Left cardiac atrium (tissue), 4 donors: ENCODE results near the gene LOXHD1. TPM values are rescaled to one million over a fixed set of nuclear protein-coding genes. Genes with fewer than 3 reads are reported as not detected.

Experiments used
- ATAC-seq, 2 donors: fragments of 200-7000 bp; cut with Tn5 transposase; one replicate each; pipeline ENCODE4 v1.9.1; 2020; ENCODE audit warnings: mild to moderate bottlenecking in 2 of 2, moderate library complexity in 2 of 2
- DNase-seq: peaks from one replicate; pipeline ENCODE4 v3.0.0-alpha.2; 2020
- intact Hi-C, 2 donors: fragments of 100-400 bp; cut with DNase I; formaldehyde crosslinking; loops; one replicate each; pipeline versions ENCODE4 v1.14.1 to v1.15.1; 2022 to 2023
- total RNA-seq, 2 donors: library from RNA; stranded (reverse); fragmentation: NEBNext Ultra II Directional; extraction: Animal tissue kit (Norgen Biotek cat#: 25700); gene quantifications; one replicate each; pipeline ENCODE4 v1.2.1, GENCODE V29; 2021
- donor health status: DM: no; HTN: yes; CAD: no.
- donor health status: DM: no; HTN: yes; CAD: no; lungs with severe emphysema.
- donor health status: DM: yes; HTN: yes; CAD: no.
- donor health status: Dilated cardiomyopathy.

LOXHD1 gene
- total RNA-seq, 2 donors from 2014 or later, result 0.24 to 0.59 TPM

DNA sequence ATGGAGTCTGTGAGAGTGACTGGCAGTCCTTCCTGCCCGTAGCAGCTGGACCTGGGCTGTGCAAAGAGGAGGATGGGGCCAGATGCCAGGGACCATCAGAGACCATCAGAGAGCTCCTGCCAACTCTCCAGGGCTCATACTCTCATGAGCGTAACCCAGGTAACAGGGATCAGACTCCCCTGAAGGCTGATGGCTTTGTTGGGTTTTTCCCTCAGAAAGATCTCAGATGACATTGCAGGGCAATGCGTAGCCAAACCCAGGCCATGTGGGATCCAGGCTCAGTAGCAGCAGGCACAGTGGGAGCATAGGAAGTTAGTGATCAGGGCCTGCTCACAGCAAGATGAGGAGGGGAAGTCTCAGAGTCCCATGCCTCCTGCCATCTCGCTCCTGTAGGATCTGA lies 218.0 kb downstream of the LOXHD1 start:
- intact Hi-C loops, result no loop called here
- no peak for ATAC-seq
- no peak for DNase-seq

DNA sequence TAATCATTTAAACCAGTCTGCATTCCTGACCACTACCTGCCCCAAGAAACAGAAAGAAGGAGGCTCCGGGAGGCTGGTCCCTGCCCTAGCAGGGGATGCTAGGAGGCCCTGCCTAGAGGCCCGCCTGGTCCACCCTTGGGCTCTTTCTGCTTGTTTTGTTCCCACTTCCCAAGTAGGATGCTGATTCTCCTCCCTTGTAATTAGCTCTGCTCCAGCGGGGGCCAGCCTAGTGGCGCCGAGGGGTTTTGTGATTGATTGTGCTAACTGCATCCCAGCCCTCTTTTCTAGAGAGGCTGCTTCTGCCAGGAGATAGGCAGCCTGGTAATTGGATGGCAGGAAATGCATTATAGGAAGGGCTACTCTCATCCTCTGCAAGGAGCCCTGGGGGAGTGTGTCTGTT lies 220.0 kb downstream of the LOXHD1 start:
- DNase-seq, result no peak
- intact Hi-C loops, result no loop called here
- ATAC-seq, result no peak

DNA sequence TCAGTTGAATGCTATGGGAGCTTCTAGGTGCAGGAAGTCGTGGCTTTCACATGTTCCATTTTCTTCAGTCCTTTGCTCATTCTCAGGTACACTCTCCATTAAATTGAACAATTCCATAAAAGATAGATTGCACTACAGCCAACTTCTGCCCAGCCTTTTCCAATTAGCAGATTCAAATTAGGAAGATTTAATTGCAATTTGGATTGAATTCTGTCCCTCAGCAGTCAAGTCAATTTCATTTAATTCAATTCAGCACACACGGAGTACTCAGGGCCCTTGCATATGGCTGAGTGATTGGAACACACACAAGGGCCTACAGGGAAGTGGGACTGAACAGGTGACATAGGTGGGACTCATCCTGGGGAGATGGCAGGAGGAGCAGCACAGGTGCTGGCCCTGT lies 220.4 kb downstream of the LOXHD1 start:
- ATAC-seq (no peak), DNase-seq (no peak)
- intact Hi-C loops, result no loop called here

DNA sequence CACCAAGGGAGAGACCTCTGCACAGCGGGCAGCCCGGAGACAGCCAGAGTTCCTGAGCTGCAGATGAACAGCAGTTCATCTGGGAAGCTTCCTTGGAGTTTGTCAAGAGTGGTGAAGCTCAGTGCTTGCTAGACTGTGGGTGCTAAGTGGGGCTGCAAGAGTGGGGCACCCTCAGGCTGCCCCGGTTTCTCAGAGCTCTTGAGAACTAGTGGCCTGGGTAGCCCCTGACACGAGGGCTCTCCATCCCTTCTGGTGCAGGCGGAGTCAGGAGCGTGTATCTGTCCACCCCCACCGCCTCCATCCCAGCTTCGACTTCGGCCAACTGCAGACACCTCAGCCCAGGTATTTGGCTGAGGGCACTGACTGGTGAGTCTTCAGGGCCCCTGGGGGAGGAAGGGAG lies 222.0 kb downstream of the LOXHD1 start:
- intact Hi-C loops, result no loop called here
- DNase-seq (no peak), ATAC-seq (no peak)

DNA sequence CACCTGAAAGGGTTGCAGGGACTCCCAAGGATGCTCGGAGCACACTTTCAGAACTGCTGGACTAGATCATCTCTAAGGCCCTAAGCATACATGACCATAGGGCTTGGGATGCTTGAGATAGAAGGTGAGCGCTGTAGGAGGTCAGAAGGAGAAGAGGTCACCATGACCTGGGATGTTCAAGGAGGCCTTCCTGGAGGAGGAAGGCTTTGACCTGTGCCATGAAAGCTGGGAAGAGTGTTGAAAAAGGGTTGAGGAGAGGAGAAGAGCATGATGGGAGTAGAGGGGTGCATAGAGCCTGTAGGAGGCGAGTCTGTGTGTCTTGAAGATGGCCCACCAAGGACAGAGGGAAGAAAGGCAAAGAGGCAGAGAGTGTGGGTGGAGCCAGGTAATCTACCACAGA lies 222.4 kb downstream of the LOXHD1 start:
- DNase-seq, result no peak
- ATAC-seq, result no peak
- intact Hi-C loops, result no loop called here

DNA sequence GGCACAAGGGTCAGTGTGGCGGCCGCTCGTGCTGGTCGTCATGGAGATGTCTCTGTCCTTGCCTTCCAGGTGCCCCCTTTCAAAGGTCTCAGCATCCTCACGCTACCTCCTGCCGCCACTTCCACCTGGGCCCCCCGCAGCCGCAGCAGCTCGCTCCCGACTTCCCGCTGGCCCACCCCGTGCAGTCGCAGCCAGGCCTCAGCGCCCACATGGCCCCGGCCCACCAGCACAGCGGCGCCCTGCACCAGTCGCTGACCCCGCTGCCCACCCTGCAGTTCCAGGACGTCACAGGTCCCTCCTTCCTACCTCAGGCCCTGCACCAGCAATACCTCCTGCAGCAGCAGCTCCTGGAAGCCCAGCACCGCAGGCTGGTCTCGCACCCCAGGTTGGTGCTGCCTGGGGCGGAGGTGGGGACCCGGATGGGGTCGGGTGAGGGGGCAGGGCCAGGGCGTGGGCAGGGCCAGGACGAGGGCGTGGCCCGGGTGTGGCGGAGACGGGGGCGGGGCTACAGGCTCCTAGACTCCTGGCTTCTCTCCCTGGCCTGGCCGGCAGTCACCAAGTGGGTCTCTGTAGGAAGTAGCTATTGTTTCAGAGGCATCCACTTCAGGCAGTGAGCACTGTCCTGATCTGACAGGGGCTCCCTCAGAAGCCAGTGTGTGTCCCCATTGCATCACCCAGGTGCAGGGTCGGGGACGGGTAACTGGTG lies 223.7 kb downstream of the LOXHD1 start:
- intact Hi-C loops, result no loop called here
- peak in 1 of 2 donors; percentile 26 for ATAC-seq
- no peak for DNase-seq

DNA sequence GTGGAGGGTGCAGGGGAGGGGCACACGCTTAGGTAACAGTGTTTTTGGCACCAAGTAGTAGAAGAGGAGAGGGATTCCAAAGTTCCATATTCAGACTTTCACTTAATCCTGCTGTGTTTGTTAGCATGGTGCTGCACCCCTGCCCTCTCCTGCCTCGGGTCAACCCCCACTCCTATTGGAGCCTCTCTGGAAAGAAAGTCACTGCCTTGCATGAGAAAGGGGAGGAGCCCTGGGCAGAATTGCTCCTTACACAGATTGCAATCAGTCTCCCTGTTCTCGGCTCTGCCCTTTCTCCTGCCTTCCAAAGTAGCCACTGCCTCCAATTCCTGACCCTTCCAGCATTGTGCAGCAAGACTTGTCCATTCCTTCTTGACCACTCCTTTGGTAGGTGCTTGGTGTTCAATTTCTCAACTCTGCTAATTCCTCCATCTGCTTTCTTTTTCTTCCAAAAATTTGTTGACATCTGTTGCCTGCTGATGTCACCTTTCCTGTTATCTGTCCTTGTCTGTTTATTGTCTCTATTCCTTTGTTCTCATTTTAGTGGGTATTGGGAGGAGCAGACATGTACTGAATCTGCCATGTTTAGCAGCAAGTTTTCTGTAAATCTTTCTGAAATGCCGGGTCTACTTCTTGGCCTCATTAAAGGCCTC lies 225.4 kb downstream of the LOXHD1 start:
- intact Hi-C loops, result no loop called here
- DNase-seq (no peak), ATAC-seq (no peak)

DNA sequence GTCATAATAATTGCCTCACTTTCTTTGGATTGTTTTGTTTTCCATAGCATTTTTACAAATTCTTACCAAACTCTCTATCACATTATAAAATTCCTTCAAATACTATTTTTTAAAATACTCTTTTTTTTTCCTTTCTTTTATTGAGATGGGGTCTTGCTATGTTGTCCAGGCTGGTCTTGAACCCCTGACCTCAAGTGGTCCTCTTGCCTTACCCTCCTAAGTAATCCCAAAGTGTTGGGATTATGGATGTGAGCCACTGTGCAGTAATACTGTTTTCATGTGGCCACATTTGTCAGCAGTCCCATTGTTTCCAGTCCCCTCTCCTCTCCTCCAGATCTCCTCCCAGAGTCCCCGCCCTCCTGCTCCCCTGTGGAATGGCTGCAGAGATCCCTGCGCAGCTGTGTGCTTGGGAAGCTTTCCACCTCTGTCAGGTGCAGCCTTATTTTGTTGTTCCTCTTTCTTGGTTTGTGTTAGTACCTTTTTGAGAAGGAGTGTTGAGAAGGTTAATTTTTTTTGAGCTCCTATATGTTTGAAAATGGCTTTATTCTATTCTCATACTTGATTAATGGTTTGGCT lies 227.3 kb downstream of the LOXHD1 start:
- DNase-seq (no peak), ATAC-seq (no peak)
- intact Hi-C loops, result no loop called here

DNA sequence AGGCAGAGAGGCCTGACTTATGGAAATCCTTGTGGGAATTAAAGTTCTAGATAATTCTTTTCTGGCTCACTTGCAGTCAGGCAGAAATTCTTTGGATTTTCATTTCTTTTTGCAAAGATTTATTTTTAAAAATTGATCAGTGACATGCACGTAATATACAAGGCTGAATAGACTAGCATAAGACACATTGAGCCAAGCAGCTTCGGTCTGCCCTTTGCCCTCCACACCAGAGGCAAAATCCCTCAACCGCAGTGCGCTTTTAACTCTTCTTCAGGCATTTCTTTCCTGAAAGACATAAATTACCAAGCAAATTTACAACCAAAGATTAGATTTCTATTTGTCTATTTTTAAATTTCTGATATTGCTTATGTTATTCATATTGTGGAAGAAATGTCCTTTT lies 227.9 kb downstream of the LOXHD1 start:
- DNase-seq (no peak), ATAC-seq (no peak)
- intact Hi-C loops, result no loop called here

DNA sequence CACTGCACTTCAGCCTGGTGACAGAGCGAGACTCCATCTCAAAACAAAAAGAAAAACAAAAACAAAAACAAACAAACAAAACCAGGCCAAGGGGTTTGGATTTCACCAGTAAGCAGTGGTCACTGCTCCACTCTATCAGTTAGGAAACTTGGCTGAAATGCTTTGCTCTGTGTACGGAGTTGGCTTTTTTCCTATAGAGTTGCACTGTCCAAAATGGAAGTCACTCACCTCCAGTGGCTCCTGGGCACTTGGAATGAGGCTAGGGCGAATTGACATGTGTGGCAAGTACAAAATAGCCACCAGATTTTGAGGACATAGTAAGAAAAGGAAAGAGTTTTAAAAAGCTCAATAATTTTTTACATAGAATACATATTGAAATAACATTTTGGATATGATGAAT lies 228.7 kb downstream of the LOXHD1 start:
- no peak for DNase-seq
- intact Hi-C loops, result no loop called here
- ATAC-seq, result no peak

DNA sequence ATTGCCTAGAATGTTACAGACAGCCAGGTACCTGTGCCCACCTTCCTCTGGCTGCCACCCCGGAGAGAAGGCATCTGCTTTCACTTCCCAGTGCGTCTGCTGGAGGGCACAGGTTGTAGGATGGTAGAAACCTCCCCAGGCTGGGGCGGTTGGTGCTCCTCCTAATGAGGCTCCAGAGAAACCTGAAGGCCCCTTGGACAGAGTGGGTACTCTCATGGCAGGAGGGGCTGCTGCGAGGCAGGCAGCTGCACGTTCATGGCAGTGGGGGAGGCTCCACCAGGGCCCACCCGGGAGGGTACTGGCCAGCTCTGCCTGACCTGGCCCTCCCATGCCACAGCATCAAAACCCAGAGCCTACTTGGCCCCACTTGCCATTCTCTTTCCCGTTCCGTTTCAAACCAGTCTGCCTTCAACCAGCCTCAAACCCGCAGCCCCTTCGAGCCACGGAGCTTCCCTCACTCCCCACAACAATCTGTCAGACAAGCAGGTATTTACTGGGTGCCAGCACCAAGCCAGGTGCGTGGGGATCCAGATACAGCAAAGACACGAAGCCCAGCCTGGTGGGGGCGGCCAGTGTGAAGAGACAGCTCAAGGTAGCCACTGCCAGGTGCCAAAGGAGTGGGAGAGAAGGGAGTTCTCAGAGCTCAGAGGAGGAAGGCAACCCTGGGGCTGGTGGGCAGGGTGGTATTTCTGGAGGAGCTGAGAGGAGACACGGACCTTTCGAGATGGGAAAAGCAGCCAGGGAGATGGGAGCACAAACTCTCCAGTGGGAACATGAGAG lies 229.6 kb downstream of the LOXHD1 start:
- ATAC-seq (no peak), DNase-seq (no peak)
- intact Hi-C loops, result no loop called here

Other genes starting within 250 kb of the LOXHD1 start
- 1 to 10 TPM; 2.5 to 5.2 TPM for gene ST8SIA5, start 99.8 kb upstream of the LOXHD1 start, total RNA-seq